ENCODE results near the gene LRRFIP2.

The LRRFIP2 gene

DNA sequence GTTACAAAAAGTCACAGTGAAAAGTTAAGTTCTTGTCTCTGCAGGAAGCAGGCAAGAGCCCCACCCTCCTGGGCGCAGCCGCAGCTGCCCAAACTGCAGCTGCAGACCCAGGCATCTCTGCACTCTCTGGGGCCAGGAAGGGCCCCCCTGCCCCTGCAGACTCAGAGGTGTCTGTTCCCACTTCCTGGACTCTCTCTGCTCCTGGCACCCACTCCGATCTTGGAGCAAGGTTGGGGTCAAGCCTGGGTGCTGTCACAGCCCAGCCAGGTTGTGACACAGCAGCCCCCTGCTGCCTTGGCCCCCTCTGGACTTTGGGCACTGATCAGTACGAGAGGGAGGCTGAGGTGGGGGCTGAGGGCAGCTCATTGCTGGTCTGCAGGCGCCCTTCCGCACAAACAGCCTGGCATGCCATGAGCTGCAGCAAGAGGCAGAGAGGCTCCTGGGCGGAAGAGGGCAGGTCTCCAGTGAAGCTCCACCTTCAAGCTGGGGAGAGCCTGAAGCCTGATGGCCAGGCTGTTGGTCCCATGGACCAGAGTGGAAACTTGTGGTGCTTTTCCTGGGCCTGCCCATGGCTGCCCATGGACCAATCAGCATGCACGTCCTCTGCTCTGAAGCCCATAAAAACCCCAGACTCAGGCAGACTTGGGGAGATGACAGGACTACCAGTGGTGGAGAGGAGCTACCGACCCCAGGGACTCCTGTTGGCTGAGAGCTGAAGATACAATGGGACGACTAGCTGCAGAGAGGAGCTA lies 42.9 kb upstream of the LRRFIP2 start:
- no peak for TF ChIP-seq EZH2 (optimal IDR thresholded peaks at IDR 0.05; ENCODE audit: low read depth, low read length)
- TF ChIP-seq, protein P1, sequence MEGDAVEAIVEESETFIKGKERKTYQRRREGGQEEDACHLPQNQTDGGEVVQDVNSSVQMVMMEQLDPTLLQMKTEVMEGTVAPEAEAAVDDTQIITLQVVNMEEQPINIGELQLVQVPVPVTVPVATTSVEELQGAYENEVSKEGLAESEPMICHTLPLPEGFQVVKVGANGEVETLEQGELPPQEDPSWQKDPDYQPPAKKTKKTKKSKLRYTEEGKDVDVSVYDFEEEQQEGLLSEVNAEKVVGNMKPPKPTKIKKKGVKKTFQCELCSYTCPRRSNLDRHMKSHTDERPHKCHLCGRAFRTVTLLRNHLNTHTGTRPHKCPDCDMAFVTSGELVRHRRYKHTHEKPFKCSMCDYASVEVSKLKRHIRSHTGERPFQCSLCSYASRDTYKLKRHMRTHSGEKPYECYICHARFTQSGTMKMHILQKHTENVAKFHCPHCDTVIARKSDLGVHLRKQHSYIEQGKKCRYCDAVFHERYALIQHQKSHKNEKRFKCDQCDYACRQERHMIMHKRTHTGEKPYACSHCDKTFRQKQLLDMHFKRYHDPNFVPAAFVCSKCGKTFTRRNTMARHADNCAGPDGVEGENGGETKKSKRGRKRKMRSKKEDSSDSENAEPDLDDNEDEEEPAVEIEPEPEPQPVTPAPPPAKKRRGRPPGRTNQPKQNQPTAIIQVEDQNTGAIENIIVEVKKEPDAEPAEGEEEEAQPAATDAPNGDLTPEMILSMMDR (IDR thresholded peaks at IDR 0.05; ENCODE audit: low read length), result no peak
- TF ChIP-seq EZH2phosphoT487 (IDR thresholded peaks at IDR 0.05; ENCODE audit: low read length), result no peak
- DNase-seq, result no peak
- no peaks in the 10 kb centered on the region for H3K9me2 ChIP-seq (replicated peaks; ENCODE audit: insufficient read depth, low read length)
- no peaks in the 10 kb centered on the region for H3K9me3 ChIP-seq (replicated peaks; ENCODE audit: insufficient read depth, low read length)
- H3K27me3 ChIP-seq (replicated peaks; ENCODE audit: insufficient read depth, low read length), result no peaks in the 10 kb centered on the region
- H3K79me2 ChIP-seq (ENCODE audit: low read length), result no peaks in the 10 kb centered on the region
- no peak overlapping the region for H2AFZ ChIP-seq (ENCODE audit: low read length)
- no peaks in the 10 kb centered on the region for H3K36me3 ChIP-seq (replicated peaks; ENCODE audit: insufficient read depth, low read length)
- H3K4me2 ChIP-seq (ENCODE audit: low read depth, low read length), result no peak overlapping the region
- H3K27ac ChIP-seq (ENCODE audit: low read length), result no peak overlapping the region
- no peak overlapping the region for H3K4me3 ChIP-seq (ENCODE audit: low read length)
- H4K20me1 ChIP-seq (ENCODE audit: insufficient read depth, low read length), result no peaks in the 10 kb centered on the region
- H3F3A ChIP-seq (ENCODE audit: insufficient read depth, low read length), result no peaks in the 10 kb centered on the region
- H3K9ac ChIP-seq (ENCODE audit: low read length), result no peak overlapping the region
- H3K4me1 ChIP-seq (ENCODE audit: low read length), result no peaks in the 10 kb centered on the region

DNA sequence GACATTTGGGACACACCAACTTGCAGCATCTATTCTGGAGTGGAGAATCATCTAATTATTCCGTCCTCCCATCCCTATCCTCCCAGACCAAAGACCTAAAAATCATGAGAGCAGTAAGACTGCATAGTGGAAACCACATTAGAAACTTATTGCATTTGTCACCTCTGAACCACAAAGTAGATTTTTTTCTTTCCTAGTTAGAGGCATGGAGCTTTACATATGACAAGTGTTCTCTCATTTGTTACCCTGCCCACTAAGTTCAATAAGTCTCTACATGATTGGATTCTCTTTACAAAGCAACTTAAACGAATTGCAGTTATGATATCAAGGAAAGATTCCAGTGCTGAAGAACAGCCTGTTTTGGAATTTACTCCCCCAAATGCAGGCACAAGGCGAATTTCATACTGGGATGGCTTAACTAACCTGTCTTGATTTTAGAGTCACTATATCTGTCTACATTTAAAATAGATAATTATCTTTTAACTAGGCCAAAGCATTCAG lies 42.3 kb upstream of the LRRFIP2 start:
- no peaks in the 10 kb centered on the region for H3K4me1 ChIP-seq (ENCODE audit: low read length)
- no peak overlapping the region for H3K4me2 ChIP-seq (ENCODE audit: low read depth, low read length)
- no peak overlapping the region for H3K4me3 ChIP-seq (ENCODE audit: low read length)

DNA sequence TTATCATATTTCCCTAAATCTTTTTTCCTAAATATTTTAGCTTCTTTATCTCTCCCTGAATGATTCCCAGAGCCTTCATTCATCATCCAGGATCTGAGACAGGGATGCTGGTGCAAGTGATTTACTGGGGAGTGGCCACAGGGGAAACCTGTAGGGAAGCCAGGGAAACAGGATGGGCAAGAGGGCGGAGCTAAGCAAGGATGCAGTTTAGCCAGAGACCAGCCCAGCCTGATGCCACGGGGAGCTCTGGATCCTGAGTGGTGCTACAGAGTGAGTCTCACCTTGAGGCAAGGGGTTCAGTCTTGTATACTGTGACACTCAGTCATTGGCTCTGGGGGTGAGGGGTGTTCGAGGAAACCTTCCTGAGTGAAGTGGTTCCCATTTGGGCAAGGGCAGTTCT lies 39.7 kb upstream of the LRRFIP2 start:
- H3K9me2 ChIP-seq (replicated peaks; ENCODE audit: insufficient read depth, low read length), result no peaks in the 10 kb centered on the region
- H3K27me3 ChIP-seq (replicated peaks; ENCODE audit: insufficient read depth, low read length), result no peaks in the 10 kb centered on the region
- no peak overlapping the region for H3K4me3 ChIP-seq (ENCODE audit: low read length)
- H3K4me1 ChIP-seq (ENCODE audit: low read length), result no peaks in the 10 kb centered on the region
- TF ChIP-seq, protein P1 (IDR thresholded peaks at IDR 0.05; ENCODE audit: low read length), result no peak
- TF ChIP-seq EZH2phosphoT487 (IDR thresholded peaks at IDR 0.05; ENCODE audit: low read length), result no peak
- TF ChIP-seq EZH2 (optimal IDR thresholded peaks at IDR 0.05; ENCODE audit: low read depth, low read length), result no peak
- H3K9me3 ChIP-seq (replicated peaks; ENCODE audit: insufficient read depth, low read length), result no peaks in the 10 kb centered on the region
- H3K27ac ChIP-seq (ENCODE audit: low read length), result no peak overlapping the region
- no peaks in the 10 kb centered on the region for H4K20me1 ChIP-seq (ENCODE audit: insufficient read depth, low read length)
- H2AFZ ChIP-seq (ENCODE audit: low read length), result no peak overlapping the region
- H3K4me2 ChIP-seq (ENCODE audit: low read depth, low read length), result no peak overlapping the region
- H3F3A ChIP-seq (ENCODE audit: insufficient read depth, low read length), result no peaks in the 10 kb centered on the region
- DNase-seq, result no peak
- H3K9ac ChIP-seq (ENCODE audit: low read length), result no peak overlapping the region
- no peaks in the 10 kb centered on the region for H3K79me2 ChIP-seq (ENCODE audit: low read length)
- H3K36me3 ChIP-seq (replicated peaks; ENCODE audit: insufficient read depth, low read length), result no peaks in the 10 kb centered on the region

More for the DNA sequence above, 42.3 kb upstream of the LRRFIP2 start:
- H3K9me2 ChIP-seq (replicated peaks; ENCODE audit: insufficient read depth, low read length), result no peaks in the 10 kb centered on the region
- no peaks in the 10 kb centered on the region for H3F3A ChIP-seq (ENCODE audit: insufficient read depth, low read length)
- TF ChIP-seq EZH2phosphoT487 (IDR thresholded peaks at IDR 0.05; ENCODE audit: low read length), result no peak
- no peak for TF ChIP-seq EZH2 (optimal IDR thresholded peaks at IDR 0.05; ENCODE audit: low read depth, low read length)
- TF ChIP-seq, protein P1 (IDR thresholded peaks at IDR 0.05; ENCODE audit: low read length), result no peak
- H2AFZ ChIP-seq (ENCODE audit: low read length), result no peak overlapping the region
- H3K9ac ChIP-seq (ENCODE audit: low read length), result no peak overlapping the region
- H3K79me2 ChIP-seq (ENCODE audit: low read length), result no peaks in the 10 kb centered on the region
- H3K36me3 ChIP-seq (replicated peaks; ENCODE audit: insufficient read depth, low read length), result no peaks in the 10 kb centered on the region
- no peaks in the 10 kb centered on the region for H3K9me3 ChIP-seq (replicated peaks; ENCODE audit: insufficient read depth, low read length)
- no peak overlapping the region for H3K27ac ChIP-seq (ENCODE audit: low read length)
- H3K27me3 ChIP-seq (replicated peaks; ENCODE audit: insufficient read depth, low read length), result no peaks in the 10 kb centered on the region
- H4K20me1 ChIP-seq (ENCODE audit: insufficient read depth, low read length), result no peaks in the 10 kb centered on the region
- DNase-seq, result no peak

Data from MM.1S (cell line).